Measurements from ENCODE around the gene NDUFAF3. TPM values are rescaled to one million over a fixed set of nuclear protein-coding genes. Genes with fewer than 3 reads are reported as not detected.

The NDUFAF3 gene
- total RNA-seq, 1 experiment from 2014 or later, result 36.8 TPM

GRCh38 chr3:49053543-49053942, 31.6 kb downstream of the NDUFAF3 start:
- Mint-ChIP-seq H3K9me3 (no peaks in the 10 kb centered on the region), H3K4me1 (no peaks in the 10 kb centered on the region), H3K27ac (no peak overlapping the region), H3K27me3 (ENCODE audit: low read depth) (no peaks in the 10 kb centered on the region), H3K4me3 (no peak overlapping the region), H3K36me3 (peaks cover 65% of the 10 kb centered on the region)
- TF ChIP-seq ZNF396 (CRISPR knock-in tag; IDR thresholded peaks at IDR 0.05; ENCODE audit: borderline replicate concordance) (no peak), IRF2 (CRISPR knock-in tag; IDR thresholded peaks at IDR 0.05; ENCODE audit: borderline replicate concordance, low read depth) (no peak), GTF2I (CRISPR knock-in tag; conservative IDR thresholded peaks at IDR 0.05) (no peak), NFE2L1 (CRISPR knock-in tag; IDR thresholded peaks at IDR 0.05) (no peak)
- TF ChIP-seq, protein P1, sequence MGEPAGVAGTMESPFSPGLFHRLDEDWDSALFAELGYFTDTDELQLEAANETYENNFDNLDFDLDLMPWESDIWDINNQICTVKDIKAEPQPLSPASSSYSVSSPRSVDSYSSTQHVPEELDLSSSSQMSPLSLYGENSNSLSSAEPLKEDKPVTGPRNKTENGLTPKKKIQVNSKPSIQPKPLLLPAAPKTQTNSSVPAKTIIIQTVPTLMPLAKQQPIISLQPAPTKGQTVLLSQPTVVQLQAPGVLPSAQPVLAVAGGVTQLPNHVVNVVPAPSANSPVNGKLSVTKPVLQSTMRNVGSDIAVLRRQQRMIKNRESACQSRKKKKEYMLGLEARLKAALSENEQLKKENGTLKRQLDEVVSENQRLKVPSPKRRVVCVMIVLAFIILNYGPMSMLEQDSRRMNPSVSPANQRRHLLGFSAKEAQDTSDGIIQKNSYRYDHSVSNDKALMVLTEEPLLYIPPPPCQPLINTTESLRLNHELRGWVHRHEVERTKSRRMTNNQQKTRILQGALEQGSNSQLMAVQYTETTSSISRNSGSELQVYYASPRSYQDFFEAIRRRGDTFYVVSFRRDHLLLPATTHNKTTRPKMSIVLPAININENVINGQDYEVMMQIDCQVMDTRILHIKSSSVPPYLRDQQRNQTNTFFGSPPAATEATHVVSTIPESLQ (CRISPR knock-in tag; IDR thresholded peaks at IDR 0.05), result no peak
- no peak for DNase-seq (ENCODE audit: low spot score)
- ChIA-PET POLR2A (no interaction called here), CTCF (no interaction called here)
- ATAC-seq, result no peak

GRCh38 chr3:49054344-49054862, 32.5 kb downstream of the NDUFAF3 start:
- TF ChIP-seq NR3C1 (CRISPR knock-in tag; conservative IDR thresholded peaks at IDR 0.05; ENCODE audit: low read depth), result no peak
- TF ChIP-seq CBFB (CRISPR knock-in tag; IDR thresholded peaks at IDR 0.05; ENCODE audit: low read depth), result no peak
- no peak for TF ChIP-seq TEAD4 (CRISPR knock-in tag; IDR thresholded peaks at IDR 0.05)
- no peak for TF ChIP-seq NR1H2 (CRISPR knock-in tag; IDR thresholded peaks at IDR 0.05)
- TF ChIP-seq CREM (CRISPR knock-in tag; IDR thresholded peaks at IDR 0.05), result no peak
- no peak for TF ChIP-seq GRHL2 (CRISPR knock-in tag; IDR thresholded peaks at IDR 0.05; ENCODE audit: insufficient replicate concordance, severe bottlenecking)
- TF ChIP-seq TEAD1 (CRISPR knock-in tag; IDR thresholded peaks at IDR 0.05), result no peak
- no peak for TF ChIP-seq AR (CRISPR knock-in tag; IDR thresholded peaks at IDR 0.05)
- no peak for TF ChIP-seq ZNF138 (CRISPR knock-in tag; conservative IDR thresholded peaks at IDR 0.05)
- TF ChIP-seq, protein P2, sequence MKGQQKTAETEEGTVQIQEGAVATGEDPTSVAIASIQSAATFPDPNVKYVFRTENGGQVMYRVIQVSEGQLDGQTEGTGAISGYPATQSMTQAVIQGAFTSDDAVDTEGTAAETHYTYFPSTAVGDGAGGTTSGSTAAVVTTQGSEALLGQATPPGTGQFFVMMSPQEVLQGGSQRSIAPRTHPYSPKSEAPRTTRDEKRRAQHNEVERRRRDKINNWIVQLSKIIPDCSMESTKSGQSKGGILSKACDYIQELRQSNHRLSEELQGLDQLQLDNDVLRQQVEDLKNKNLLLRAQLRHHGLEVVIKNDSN (CRISPR knock-in tag; IDR thresholded peaks at IDR 0.05), result no peak
- TF ChIP-seq EMX1 (CRISPR knock-in tag; IDR thresholded peaks at IDR 0.05), result no peak
- TF ChIP-seq FOXK1 (CRISPR knock-in tag; IDR thresholded peaks at IDR 0.05), result no peak
- TF ChIP-seq ELF4 (CRISPR knock-in tag; IDR thresholded peaks at IDR 0.05; ENCODE audit: low read depth), result no peak
- no peak for TF ChIP-seq PRRX2 (CRISPR knock-in tag; IDR thresholded peaks at IDR 0.05)
- TF ChIP-seq MAX (CRISPR knock-in tag; IDR thresholded peaks at IDR 0.05), result no peak
- CTCF ChIA-PET, result interaction anchor here (0.6 kb wide), 1 partner anchor 8 kb away, joined by 4 read pairs; no protein-coding TSS in a partner anchor
- H3K27me3 Mint-ChIP-seq (ENCODE audit: low read depth), result no peaks in the 10 kb centered on the region
- no peak overlapping the region for H3K27ac Mint-ChIP-seq
- H3K9me3 Mint-ChIP-seq, result no peaks in the 10 kb centered on the region
- no peaks in the 10 kb centered on the region for H3K4me1 Mint-ChIP-seq
- ATAC-seq (no peak), DNase-seq (ENCODE audit: low spot score) (no peak)
- H3K4me3 Mint-ChIP-seq, result no peak overlapping the region
- H3K36me3 Mint-ChIP-seq, result peaks cover 61% of the 10 kb centered on the region
- POLR2A ChIA-PET, result no interaction called here
